Measurements from ENCODE around the gene ZBTB42. TPM values are rescaled to one million over a fixed set of nuclear protein-coding genes. Genes with fewer than 3 reads are reported as not detected.

The ZBTB42 gene
- total and polyA plus RNA-seq, 4 donors: 1.5 to 9.4 (median 4.9) TPM

DNA sequence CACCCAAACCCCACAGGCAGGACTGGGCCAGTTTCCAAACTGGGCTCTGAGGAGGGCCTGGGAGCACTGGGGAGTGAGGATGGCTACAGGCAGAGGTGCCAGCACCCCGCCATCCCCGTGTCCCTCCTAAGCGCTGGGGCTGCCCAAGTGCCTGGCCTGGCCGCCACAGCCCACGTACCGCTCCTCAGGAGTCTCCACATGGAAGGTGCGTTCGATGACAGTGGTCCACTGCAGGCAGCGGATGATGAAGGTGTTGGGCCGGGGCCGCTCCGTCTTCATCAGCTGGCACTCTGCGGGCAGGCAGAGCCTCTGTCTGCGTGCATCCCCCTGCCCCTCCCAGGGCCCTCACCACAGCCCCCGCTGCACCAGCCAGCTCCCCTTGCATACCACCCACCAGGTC is 24.4 kb upstream of the ZBTB42 start:
- no peak for TF ChIP-seq RAD21 (IDR thresholded peaks at IDR 0.05)
- Histone ChIP-seq H3K4me3 (ENCODE audit: low read depth in 1 of 3, low read length in 3 of 3) (no peak overlapping the region), H3K9ac (ENCODE audit: low read depth in 1 of 2, low read length in 2 of 2) (no peak overlapping the region), H3K4me1 (ENCODE audit: control insufficient read depth in 4 of 4, insufficient read depth in 4 of 4, low read length in 3 of 4) (no peaks in the 10 kb centered on the region), H3K36me3 (ENCODE audit: control insufficient read depth in 4 of 4, insufficient read depth in 3 of 4, low read depth in 1 of 4, low read length in 3 of 4) (peaks cover 13 to 67% (median 27%) of the 10 kb centered on the region in 4 donors), H3K9me3 (ENCODE audit: control insufficient read depth in 4 of 4, low read length in 3 of 4) (no peaks in the 10 kb centered on the region), H3K27me3 (ENCODE audit: control insufficient read depth in 4 of 4, insufficient read depth in 4 of 4, low read length in 3 of 4) (no peaks in the 10 kb centered on the region), H3K27ac (ENCODE audit: low read depth in 1 of 2, low read length in 2 of 2) (no peak overlapping the region)
- 97% methylated on average over 15 of the region's 15 CpGs for WGBS
- no peak for DNase-seq (ENCODE audit: low spot score)

DNA sequence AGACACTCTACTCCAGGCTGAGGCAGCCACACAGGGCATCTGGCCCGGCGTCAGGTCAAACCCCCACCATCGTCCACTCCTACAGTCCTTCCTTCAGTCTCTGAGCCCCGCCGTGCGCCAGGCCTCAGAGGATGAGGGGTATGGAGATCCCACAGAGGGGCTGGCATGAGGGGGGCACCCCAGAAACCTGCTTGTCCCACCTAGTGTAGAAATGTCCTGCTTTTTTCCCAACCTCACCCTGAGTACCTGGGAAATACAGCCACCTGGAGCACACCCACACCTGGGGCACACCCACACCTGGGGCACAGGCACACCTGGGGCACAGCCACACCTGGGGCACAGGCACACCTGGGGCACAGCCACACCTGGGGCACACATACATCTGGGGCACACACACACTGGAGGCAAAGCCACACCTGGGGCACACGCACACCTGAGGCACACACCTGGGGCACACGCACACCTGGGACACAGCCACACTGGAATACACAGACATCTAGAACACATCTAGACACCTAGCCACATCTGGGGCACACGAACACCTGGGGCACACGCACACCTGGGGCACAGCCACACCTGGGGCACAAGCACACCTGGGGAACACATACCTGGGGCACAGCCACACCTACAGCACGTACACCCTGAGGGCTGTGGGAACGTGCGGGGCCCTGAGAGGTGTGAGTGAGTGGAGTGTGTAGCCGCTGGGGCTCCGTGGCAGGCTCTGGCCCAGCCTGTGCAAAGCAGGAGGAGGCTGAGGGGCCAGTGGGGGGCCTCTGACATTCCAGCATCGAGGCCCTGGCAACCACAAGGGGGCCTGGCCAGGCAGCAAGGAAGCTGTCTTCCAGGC is 23.7 kb upstream of the ZBTB42 start:
- 92% methylated on average over 16 of the region's 16 CpGs for WGBS
- H3K4me1 ChIP-seq (ENCODE audit: control insufficient read depth in 4 of 4, insufficient read depth in 4 of 4, low read length in 3 of 4): no peaks in the 10 kb centered on the region
- H3K9ac ChIP-seq (ENCODE audit: low read depth in 1 of 2, low read length in 2 of 2): no peak overlapping the region
- no peak overlapping the region for H3K27ac ChIP-seq (ENCODE audit: low read depth in 1 of 2, low read length in 2 of 2)
- no peak for DNase-seq (ENCODE audit: low spot score)
- TF ChIP-seq JUND (IDR thresholded peaks at IDR 0.05) (no peak), SP1 (IDR thresholded peaks at IDR 0.05) (no peak), RXRA (IDR thresholded peaks at IDR 0.05) (no peak), FOXA2 (IDR thresholded peaks at IDR 0.05) (no peak), HNF4A (conservative IDR thresholded peaks at IDR 0.05) (no peak), GABPA (IDR thresholded peaks at IDR 0.05 in 1 of 2, conservative IDR thresholded peaks at IDR 0.05 in 1 of 2) (no peak), NR2F2 (IDR thresholded peaks at IDR 0.05) (no peak)
- TF ChIP-seq, protein P1, sequence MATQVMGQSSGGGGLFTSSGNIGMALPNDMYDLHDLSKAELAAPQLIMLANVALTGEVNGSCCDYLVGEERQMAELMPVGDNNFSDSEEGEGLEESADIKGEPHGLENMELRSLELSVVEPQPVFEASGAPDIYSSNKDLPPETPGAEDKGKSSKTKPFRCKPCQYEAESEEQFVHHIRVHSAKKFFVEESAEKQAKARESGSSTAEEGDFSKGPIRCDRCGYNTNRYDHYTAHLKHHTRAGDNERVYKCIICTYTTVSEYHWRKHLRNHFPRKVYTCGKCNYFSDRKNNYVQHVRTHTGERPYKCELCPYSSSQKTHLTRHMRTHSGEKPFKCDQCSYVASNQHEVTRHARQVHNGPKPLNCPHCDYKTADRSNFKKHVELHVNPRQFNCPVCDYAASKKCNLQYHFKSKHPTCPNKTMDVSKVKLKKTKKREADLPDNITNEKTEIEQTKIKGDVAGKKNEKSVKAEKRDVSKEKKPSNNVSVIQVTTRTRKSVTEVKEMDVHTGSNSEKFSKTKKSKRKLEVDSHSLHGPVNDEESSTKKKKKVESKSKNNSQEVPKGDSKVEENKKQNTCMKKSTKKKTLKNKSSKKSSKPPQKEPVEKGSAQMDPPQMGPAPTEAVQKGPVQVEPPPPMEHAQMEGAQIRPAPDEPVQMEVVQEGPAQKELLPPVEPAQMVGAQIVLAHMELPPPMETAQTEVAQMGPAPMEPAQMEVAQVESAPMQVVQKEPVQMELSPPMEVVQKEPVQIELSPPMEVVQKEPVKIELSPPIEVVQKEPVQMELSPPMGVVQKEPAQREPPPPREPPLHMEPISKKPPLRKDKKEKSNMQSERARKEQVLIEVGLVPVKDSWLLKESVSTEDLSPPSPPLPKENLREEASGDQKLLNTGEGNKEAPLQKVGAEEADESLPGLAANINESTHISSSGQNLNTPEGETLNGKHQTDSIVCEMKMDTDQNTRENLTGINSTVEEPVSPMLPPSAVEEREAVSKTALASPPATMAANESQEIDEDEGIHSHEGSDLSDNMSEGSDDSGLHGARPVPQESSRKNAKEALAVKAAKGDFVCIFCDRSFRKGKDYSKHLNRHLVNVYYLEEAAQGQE (IDR thresholded peaks at IDR 0.05): no peak
- TF ChIP-seq, protein P2, sequence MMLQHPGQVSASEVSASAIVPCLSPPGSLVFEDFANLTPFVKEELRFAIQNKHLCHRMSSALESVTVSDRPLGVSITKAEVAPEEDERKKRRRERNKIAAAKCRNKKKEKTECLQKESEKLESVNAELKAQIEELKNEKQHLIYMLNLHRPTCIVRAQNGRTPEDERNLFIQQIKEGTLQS (IDR thresholded peaks at IDR 0.05): no peak
- peaks cover 7 to 60% (median 23%) of the 10 kb centered on the region in 4 donors for H3K36me3 ChIP-seq (ENCODE audit: control insufficient read depth in 4 of 4, insufficient read depth in 3 of 4, low read depth in 1 of 4, low read length in 3 of 4)
- no peak overlapping the region for H3K4me3 ChIP-seq (ENCODE audit: low read depth in 1 of 3, low read length in 3 of 3)
- H3K9me3 ChIP-seq (ENCODE audit: control insufficient read depth in 4 of 4, low read length in 3 of 4): no peaks in the 10 kb centered on the region
- H3K27me3 ChIP-seq (ENCODE audit: control insufficient read depth in 4 of 4, insufficient read depth in 4 of 4, low read length in 3 of 4): no peaks in the 10 kb centered on the region

DNA sequence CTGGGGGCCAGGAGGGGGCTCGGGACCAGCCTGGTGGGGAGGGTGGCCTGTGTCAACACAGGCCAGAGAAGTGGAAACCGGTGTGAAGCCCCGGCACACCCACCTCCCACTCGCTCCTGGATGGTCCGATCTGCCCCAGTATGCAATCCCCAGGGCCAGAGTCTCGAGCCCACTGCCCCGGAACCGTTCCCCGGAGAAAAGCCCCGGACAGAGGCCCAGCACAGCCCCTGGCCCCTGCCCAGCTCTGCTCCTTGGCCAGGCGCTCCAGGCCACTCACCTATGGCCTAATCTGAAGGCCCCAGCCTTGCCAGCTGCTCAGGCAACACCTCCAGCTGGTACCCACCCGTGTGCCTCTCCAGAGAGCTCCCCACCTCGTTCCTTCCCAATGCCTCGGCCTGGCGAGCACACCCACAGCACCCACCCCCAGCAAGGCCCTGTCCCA is 23.1 kb upstream of the ZBTB42 start:
- TF ChIP-seq FOXA1 (IDR thresholded peaks at IDR 0.05) (no peak), NR2F2 (IDR thresholded peaks at IDR 0.05) (no peak)
- H3K27me3 ChIP-seq (ENCODE audit: control insufficient read depth in 4 of 4, insufficient read depth in 4 of 4, low read length in 3 of 4): no peaks in the 10 kb centered on the region
- H3K27ac ChIP-seq (ENCODE audit: low read depth in 1 of 2, low read length in 2 of 2): no peak overlapping the region
- no peak overlapping the region for H3K4me3 ChIP-seq (ENCODE audit: low read depth in 1 of 3, low read length in 3 of 3)
- DNase-seq (ENCODE audit: low spot score): no peak
- WGBS: 91% methylated on average over 15 of the region's 15 CpGs
- peaks cover 4 to 56% (median 20%) of the 10 kb centered on the region in 4 donors for H3K36me3 ChIP-seq (ENCODE audit: control insufficient read depth in 4 of 4, insufficient read depth in 3 of 4, low read depth in 1 of 4, low read length in 3 of 4)
- H3K9ac ChIP-seq (ENCODE audit: low read depth in 1 of 2, low read length in 2 of 2): no peak overlapping the region
- H3K4me1 ChIP-seq (ENCODE audit: control insufficient read depth in 4 of 4, insufficient read depth in 4 of 4, low read length in 3 of 4): no peaks in the 10 kb centered on the region
- no peaks in the 10 kb centered on the region for H3K9me3 ChIP-seq (ENCODE audit: control insufficient read depth in 4 of 4, low read length in 3 of 4)

All from liver (tissue), 9 donors.